ENCODE data around the gene ARID1B. TPM values are rescaled to one million over a fixed set of nuclear protein-coding genes. Genes with fewer than 3 reads are reported as not detected.

ARID1B gene
- total RNA-seq, 1 experiment from 2014 or later: 35.6 TPM

DNA sequence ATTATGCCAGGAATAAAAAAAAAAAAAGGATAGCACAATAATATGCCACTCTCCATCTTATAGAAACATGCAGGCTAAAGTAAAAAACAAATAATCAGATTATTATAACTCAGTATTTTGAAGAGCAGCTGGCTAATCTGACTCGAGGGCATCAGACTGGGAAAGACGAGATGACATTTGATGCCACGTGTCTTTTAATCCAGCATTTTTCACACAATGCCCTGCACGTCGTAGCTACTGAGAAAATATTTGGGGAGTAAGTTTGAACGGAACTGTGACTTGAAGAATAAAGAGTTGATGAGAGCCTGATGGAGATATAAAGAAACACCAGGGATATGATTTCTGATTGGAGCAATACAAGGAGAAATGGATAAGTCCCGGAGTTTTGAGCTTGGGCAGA lies 237.7 kb downstream of the ARID1B start:
- no peaks in the 10 kb centered on the region for H3K9me3 ChIP-seq (ENCODE audit: control insufficient read depth in 1 of 2, insufficient read depth in 1 of 2, low read depth in 1 of 2, low read length in 2 of 2)

DNA sequence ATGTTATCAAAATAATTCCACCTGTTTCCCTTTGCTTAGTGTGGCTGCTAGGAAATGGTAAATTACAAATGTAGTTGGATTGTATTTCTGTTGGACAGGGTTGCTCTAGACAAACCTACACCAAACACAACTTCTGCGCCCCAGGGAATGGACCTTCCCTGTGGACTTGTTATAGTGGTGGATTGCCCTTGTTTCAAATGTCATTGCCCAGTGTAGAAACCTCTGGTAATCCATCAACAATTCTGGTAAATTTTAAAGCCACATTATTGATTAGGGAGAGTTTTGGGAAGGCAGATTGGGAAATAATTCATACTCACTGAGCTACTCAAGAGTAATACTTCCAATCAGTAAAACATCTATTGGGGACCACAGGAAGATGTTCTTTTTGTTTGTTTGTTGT lies 239.8 kb downstream of the ARID1B start:
- H3K27me3 ChIP-seq (ENCODE audit: insufficient read depth, low read length): no peaks in the 10 kb centered on the region
- CTCF ChIA-PET: interaction anchor here (1.6 kb wide), 1 partner anchor 28 kb away, joined by 3 read pairs; no protein-coding TSS in a partner anchor
- no peak overlapping the region for H3K4me3 ChIP-seq (replicated peaks in 1 of 2; ENCODE audit: low read depth in 1 of 2, low read length in 2 of 2)
- POLR2A ChIA-PET: interaction anchor here (0.7 kb wide), 1 partner anchor 129 kb away, joined by 4 read pairs; no protein-coding TSS in a partner anchor
- H3K9ac ChIP-seq (ENCODE audit: low read length): no peak overlapping the region
- no peaks in the 10 kb centered on the region for H4K20me1 ChIP-seq (ENCODE audit: insufficient read depth)
- BruUV-seq (replicated peaks): no TSS peak
- no peak for DNase-seq (ENCODE audit: low read depth, low spot score)
- H3K9me2 ChIP-seq (ENCODE audit: insufficient read depth): 0 out of 2 replicates have a peak, but pooled peaks cover 2% of the 10 kb centered on the region
- H3K36me3 ChIP-seq (ENCODE audit: control insufficient read depth in 1 of 2, insufficient read depth in 2 of 2, low read length in 2 of 2): no peaks in the 10 kb centered on the region
- peaks cover 0 to 8% of the 10 kb centered on the region in 2 experiments; a peak in 1 of 4 replicates for H3K4me1 ChIP-seq (ENCODE audit: control insufficient read depth in 1 of 2, insufficient read depth in 2 of 2, low read length in 2 of 2)
- no peaks in the 10 kb centered on the region for H3K9me3 ChIP-seq (ENCODE audit: control insufficient read depth in 1 of 2, insufficient read depth in 1 of 2, low read depth in 1 of 2, low read length in 2 of 2)
- RAD21 ChIA-PET (ENCODE audit: low non-redundant PET in 1 of 2, low total read pairs in 2 of 2, uncharacterized antibody in 2 of 2, unreplicated experiment in 2 of 2): no interaction called here
- no peak overlapping the region for H3K4me2 ChIP-seq (ENCODE audit: low read length)
- H3K79me2 ChIP-seq (ENCODE audit: insufficient read depth, low read length): no peaks in the 10 kb centered on the region; the same call in 1 of the 2 replicates
- TF ChIP-seq ELF1 (IDR thresholded peaks at IDR 0.05; ENCODE audit: borderline replicate concordance, low read depth): no peak
- TF ChIP-seq, protein P1, sequence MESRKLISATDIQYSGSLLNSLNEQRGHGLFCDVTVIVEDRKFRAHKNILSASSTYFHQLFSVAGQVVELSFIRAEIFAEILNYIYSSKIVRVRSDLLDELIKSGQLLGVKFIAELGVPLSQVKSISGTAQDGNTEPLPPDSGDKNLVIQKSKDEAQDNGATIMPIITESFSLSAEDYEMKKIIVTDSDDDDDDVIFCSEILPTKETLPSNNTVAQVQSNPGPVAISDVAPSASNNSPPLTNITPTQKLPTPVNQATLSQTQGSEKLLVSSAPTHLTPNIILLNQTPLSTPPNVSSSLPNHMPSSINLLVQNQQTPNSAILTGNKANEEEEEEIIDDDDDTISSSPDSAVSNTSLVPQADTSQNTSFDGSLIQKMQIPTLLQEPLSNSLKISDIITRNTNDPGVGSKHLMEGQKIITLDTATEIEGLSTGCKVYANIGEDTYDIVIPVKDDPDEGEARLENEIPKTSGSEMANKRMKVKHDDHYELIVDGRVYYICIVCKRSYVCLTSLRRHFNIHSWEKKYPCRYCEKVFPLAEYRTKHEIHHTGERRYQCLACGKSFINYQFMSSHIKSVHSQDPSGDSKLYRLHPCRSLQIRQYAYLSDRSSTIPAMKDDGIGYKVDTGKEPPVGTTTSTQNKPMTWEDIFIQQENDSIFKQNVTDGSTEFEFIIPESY (IDR thresholded peaks at IDR 0.05; ENCODE audit: extremely low read depth, insufficient replicate concordance, low read length): no peak
- no peak for TF ChIP-seq EZH2phosphoT487 (IDR thresholded peaks at IDR 0.05; ENCODE audit: borderline replicate concordance)
- no peak for TF ChIP-seq EZH2 (IDR thresholded peaks at IDR 0.05)
- no peak for TF ChIP-seq SP1 (IDR thresholded peaks at IDR 0.05; ENCODE audit: low read depth)
- no peak for TF ChIP-seq TCF7L2 (IDR thresholded peaks at IDR 0.05; ENCODE audit: borderline replicate concordance, extremely low read depth, insufficient read depth, insufficient read length)
- TF ChIP-seq POLR2AphosphoS5 (IDR thresholded peaks at IDR 0.05; ENCODE audit: low read depth, low read length): no peak
- TF ChIP-seq FOSL1 (IDR thresholded peaks at IDR 0.05; ENCODE audit: low read depth): no peak
- no peak for TF ChIP-seq EGR1 (IDR thresholded peaks at IDR 0.05; ENCODE audit: low read depth)
- no peak for TF ChIP-seq ZNF274 (IDR thresholded peaks at IDR 0.05; ENCODE audit: low read depth, low read length)
- TF ChIP-seq, protein P2, sequence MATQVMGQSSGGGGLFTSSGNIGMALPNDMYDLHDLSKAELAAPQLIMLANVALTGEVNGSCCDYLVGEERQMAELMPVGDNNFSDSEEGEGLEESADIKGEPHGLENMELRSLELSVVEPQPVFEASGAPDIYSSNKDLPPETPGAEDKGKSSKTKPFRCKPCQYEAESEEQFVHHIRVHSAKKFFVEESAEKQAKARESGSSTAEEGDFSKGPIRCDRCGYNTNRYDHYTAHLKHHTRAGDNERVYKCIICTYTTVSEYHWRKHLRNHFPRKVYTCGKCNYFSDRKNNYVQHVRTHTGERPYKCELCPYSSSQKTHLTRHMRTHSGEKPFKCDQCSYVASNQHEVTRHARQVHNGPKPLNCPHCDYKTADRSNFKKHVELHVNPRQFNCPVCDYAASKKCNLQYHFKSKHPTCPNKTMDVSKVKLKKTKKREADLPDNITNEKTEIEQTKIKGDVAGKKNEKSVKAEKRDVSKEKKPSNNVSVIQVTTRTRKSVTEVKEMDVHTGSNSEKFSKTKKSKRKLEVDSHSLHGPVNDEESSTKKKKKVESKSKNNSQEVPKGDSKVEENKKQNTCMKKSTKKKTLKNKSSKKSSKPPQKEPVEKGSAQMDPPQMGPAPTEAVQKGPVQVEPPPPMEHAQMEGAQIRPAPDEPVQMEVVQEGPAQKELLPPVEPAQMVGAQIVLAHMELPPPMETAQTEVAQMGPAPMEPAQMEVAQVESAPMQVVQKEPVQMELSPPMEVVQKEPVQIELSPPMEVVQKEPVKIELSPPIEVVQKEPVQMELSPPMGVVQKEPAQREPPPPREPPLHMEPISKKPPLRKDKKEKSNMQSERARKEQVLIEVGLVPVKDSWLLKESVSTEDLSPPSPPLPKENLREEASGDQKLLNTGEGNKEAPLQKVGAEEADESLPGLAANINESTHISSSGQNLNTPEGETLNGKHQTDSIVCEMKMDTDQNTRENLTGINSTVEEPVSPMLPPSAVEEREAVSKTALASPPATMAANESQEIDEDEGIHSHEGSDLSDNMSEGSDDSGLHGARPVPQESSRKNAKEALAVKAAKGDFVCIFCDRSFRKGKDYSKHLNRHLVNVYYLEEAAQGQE (IDR thresholded peaks at IDR 0.05; ENCODE audit: low read depth): no peak
- TF ChIP-seq JUND (IDR thresholded peaks at IDR 0.05): no peak
- TF ChIP-seq, protein P3, sequence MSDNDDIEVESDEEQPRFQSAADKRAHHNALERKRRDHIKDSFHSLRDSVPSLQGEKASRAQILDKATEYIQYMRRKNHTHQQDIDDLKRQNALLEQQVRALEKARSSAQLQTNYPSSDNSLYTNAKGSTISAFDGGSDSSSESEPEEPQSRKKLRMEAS (IDR thresholded peaks at IDR 0.05): no peak
- no peak for TF ChIP-seq ZFX (IDR thresholded peaks at IDR 0.05)
- TF ChIP-seq POLR2A (IDR thresholded peaks at IDR 0.05; ENCODE audit: borderline replicate concordance, extremely low read depth, insufficient read depth, insufficient read length): no peak
- no peak for ATAC-seq
- no peak overlapping the region for H2AFZ ChIP-seq (ENCODE audit: low read depth, low read length, poor library complexity, severe bottlenecking)
- intact Hi-C loops (cut with micrococcal nuclease): no loop called here
- no peak overlapping the region for H3K27ac ChIP-seq (ENCODE audit: low read depth, low read length)

More for the DNA sequence above, 237.7 kb downstream of the ARID1B start:
- Histone ChIP-seq H3K4me2 (ENCODE audit: low read length) (no peak overlapping the region), H3K4me3 (replicated peaks in 1 of 2; ENCODE audit: low read depth in 1 of 2, low read length in 2 of 2) (no peak overlapping the region), H3K27ac (ENCODE audit: low read depth, low read length) (no peak overlapping the region), H4K20me1 (ENCODE audit: insufficient read depth) (no peaks in the 10 kb centered on the region), H3K27me3 (ENCODE audit: insufficient read depth, low read length) (no peaks in the 10 kb centered on the region), H3K79me2 (ENCODE audit: insufficient read depth, low read length) (0 out of 2 replicates have a peak, but pooled peaks cover 3% of the 10 kb centered on the region), H3K36me3 (ENCODE audit: control insufficient read depth in 1 of 2, insufficient read depth in 2 of 2, low read length in 2 of 2) (no peaks in the 10 kb centered on the region), H3K4me1 (ENCODE audit: control insufficient read depth in 1 of 2, insufficient read depth in 2 of 2, low read length in 2 of 2) (peaks cover 0 to 3% of the 10 kb centered on the region in 2 experiments; a peak in 1 of 4 replicates), H3K9ac (ENCODE audit: low read length) (no peak overlapping the region), H2AFZ (ENCODE audit: low read depth, low read length, poor library complexity, severe bottlenecking) (no peak overlapping the region), H3K9me2 (ENCODE audit: insufficient read depth) (0 out of 2 replicates have a peak, but pooled peaks cover 3% of the 10 kb centered on the region)
- intact Hi-C loops (cut with micrococcal nuclease): no loop called here
- ChIA-PET POLR2A (no interaction called here), CTCF (no interaction called here), RAD21 (ENCODE audit: low non-redundant PET in 1 of 2, low total read pairs in 2 of 2, uncharacterized antibody in 2 of 2, unreplicated experiment in 2 of 2) (no interaction called here)
- ATAC-seq (no peak), DNase-seq (ENCODE audit: low read depth, low spot score) (no peak)
- TF ChIP-seq POLR2AphosphoS5 (IDR thresholded peaks at IDR 0.05; ENCODE audit: low read depth, low read length): no peak
- no TSS peak for BruUV-seq (replicated peaks)
